Measurements from ENCODE around the gene NAALADL2. TPM values are rescaled to one million over a fixed set of nuclear protein-coding genes. Genes with fewer than 3 reads are reported as not detected.

NAALADL2 gene
- total RNA-seq, 1 donor from 2014 or later: 10.4 TPM

- peaks cover 14% of the 10 kb centered on the region for H3K4me1 Mint-ChIP-seq (ENCODE audit: low read depth)
- H3K27ac Mint-ChIP-seq: no peak overlapping the region
- no peaks in the 10 kb centered on the region for H3K27me3 Mint-ChIP-seq
- H3K36me3 Mint-ChIP-seq (ENCODE audit: insufficient read depth): peaks cover 1% of the 10 kb centered on the region
- H3K9me3 Mint-ChIP-seq (ENCODE audit: low read depth): peaks cover 13% of the 10 kb centered on the region
- no peak for TF ChIP-seq CTCF (IDR thresholded peaks at IDR 0.05; ENCODE audit: unreplicated experiment)
- no peak overlapping the region for H3K4me3 Mint-ChIP-seq (ENCODE audit: low read depth)
- no peak for DNase-seq (ENCODE audit: low spot score, unreplicated experiment)
These were observed 705.2 kb downstream of the NAALADL2 start for GRCh38 chr3:175564363-175564762.

GRCh38 chr3:175571096-175571495 is 712.0 kb downstream of the NAALADL2 start:
- no peak overlapping the region for H3K4me3 Mint-ChIP-seq (ENCODE audit: low read depth)
- no peaks in the 10 kb centered on the region for H3K4me1 Mint-ChIP-seq (ENCODE audit: low read depth)
- no peak for TF ChIP-seq CTCF (IDR thresholded peaks at IDR 0.05; ENCODE audit: unreplicated experiment)
- no peaks in the 10 kb centered on the region for H3K36me3 Mint-ChIP-seq (ENCODE audit: insufficient read depth)
- no peak for DNase-seq (ENCODE audit: low spot score, unreplicated experiment)
- H3K27ac Mint-ChIP-seq: no peak overlapping the region
- no peaks in the 10 kb centered on the region for H3K27me3 Mint-ChIP-seq
- peaks cover 3% of the 10 kb centered on the region for H3K9me3 Mint-ChIP-seq (ENCODE audit: low read depth)

GRCh38 chr3:175573226-175573625 is 714.1 kb downstream of the NAALADL2 start:
- Mint-ChIP-seq H3K36me3 (ENCODE audit: insufficient read depth) (no peaks in the 10 kb centered on the region), H3K27ac (no peak overlapping the region), H3K27me3 (no peaks in the 10 kb centered on the region), H3K9me3 (ENCODE audit: low read depth) (peaks cover 3% of the 10 kb centered on the region), H3K4me1 (ENCODE audit: low read depth) (no peaks in the 10 kb centered on the region), H3K4me3 (ENCODE audit: low read depth) (no peak overlapping the region)
- no peak for DNase-seq (ENCODE audit: low spot score, unreplicated experiment)
- TF ChIP-seq CTCF (IDR thresholded peaks at IDR 0.05; ENCODE audit: unreplicated experiment): no peak

- H3K9me3 Mint-ChIP-seq (ENCODE audit: low read depth): no peaks in the 10 kb centered on the region
- no peak for TF ChIP-seq CTCF (IDR thresholded peaks at IDR 0.05; ENCODE audit: unreplicated experiment)
- no peaks in the 10 kb centered on the region for H3K36me3 Mint-ChIP-seq (ENCODE audit: insufficient read depth)
- H3K4me1 Mint-ChIP-seq (ENCODE audit: low read depth): peaks cover 3% of the 10 kb centered on the region
- no peaks in the 10 kb centered on the region for H3K27me3 Mint-ChIP-seq
- H3K4me3 Mint-ChIP-seq (ENCODE audit: low read depth): no peak overlapping the region
- H3K27ac Mint-ChIP-seq: no peak overlapping the region
- no peak for DNase-seq (ENCODE audit: low spot score, unreplicated experiment)
These were observed 721.2 kb downstream of the NAALADL2 start for GRCh38 chr3:175580318-175580717.

- no peak for TF ChIP-seq CTCF (IDR thresholded peaks at IDR 0.05; ENCODE audit: unreplicated experiment)
- H3K27ac Mint-ChIP-seq: no peak overlapping the region
- no peaks in the 10 kb centered on the region for H3K36me3 Mint-ChIP-seq (ENCODE audit: insufficient read depth)
- H3K27me3 Mint-ChIP-seq: no peaks in the 10 kb centered on the region
- H3K4me1 Mint-ChIP-seq (ENCODE audit: low read depth): peaks cover 3% of the 10 kb centered on the region
- no peak for DNase-seq (ENCODE audit: low spot score, unreplicated experiment)
- peaks cover 3% of the 10 kb centered on the region for H3K9me3 Mint-ChIP-seq (ENCODE audit: low read depth)
- no peak overlapping the region for H3K4me3 Mint-ChIP-seq (ENCODE audit: low read depth)
These were observed 726.8 kb downstream of the NAALADL2 start for GRCh38 chr3:175585898-175586297.
